GM21367 (cell line): ENCODE results near the gene NSL1.
A peak's percentile ranks its signal among the peaks of the same experiment; 100 is the strongest.
"Not testable (repeated sequence)": the region's sequence is repeated elsewhere in the genome, so short reads cannot be mapped to it uniquely, and the experiment has no call there.

Experiments
- ATAC-seq: cut with Tn5 transposase; IDR thresholded peaks from one replicate; pipeline ENCODE4 v1.9.1; 2021; ENCODE audit not compliant: unreplicated experiment

NSL1 gene

DNA sequence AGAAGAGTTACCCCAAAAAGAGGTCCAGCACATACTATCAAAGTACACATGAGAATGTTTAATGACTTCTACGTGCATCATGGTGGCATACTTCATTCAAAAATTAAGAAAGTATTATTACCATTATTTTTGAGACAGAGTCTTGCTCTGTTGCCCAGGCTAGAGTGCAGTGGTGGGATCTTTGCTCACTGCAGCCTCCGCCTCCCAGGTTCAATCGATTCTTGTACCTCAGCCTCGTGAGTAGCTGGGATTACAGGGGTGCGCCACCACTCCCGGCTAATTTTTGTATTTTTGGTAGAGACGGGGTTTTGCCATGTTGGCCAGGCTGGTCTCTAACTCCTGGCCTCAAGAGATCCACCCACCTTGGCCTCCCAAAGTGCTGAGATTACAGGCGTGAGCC is 79.6 kb downstream of the NSL1 start:
- not testable (repeated sequence) for ATAC-seq

DNA sequence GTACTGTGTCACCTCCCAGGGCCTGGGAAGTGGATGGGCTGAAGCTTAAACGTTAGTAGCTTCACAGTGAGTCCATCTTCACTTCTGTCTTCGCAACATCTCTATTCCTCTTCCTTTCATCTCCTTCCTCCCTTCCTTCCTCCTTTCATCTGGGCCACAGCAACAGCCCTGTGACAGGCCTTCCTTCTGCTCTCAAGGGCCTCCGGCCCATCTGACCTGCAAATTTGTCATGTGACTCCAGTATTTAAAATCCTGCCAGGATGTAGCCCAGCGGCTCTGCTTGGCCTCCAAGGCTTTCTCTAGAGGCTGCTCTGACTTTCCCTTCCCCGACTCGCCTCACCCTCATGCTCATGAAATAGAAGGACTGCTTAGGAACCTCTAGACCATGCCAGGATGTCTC is 81.0 kb downstream of the NSL1 start:
- ATAC-seq: no peak

DNA sequence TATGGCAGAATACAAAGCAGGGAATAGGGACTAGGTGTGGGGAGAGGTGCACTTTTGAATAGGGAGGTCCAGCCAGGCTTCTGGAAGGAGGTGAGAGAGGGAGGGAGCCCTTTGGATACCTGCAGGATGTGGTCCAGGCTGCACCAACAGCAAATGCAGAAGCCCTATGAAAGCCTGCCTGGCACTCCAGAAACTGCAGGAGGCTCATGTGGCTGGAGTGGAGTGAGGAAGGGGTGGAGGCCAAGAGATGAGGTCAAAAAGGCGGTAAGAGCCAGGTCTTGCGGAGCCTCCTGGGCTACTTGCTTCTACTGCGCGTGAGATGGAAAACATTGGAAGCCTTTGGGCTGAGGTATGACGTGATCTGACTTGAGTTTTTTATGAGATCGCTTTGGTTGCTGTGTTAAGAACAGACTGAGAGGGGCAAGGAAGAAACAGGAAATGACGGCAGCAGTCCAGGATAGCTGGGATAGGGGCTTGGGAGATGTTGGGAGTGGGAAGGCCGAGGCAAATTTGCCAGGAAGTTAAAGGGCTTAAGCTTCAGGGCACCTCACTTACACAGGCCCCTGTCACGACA is 87.5 kb downstream of the NSL1 start:
- no peak for ATAC-seq

DNA sequence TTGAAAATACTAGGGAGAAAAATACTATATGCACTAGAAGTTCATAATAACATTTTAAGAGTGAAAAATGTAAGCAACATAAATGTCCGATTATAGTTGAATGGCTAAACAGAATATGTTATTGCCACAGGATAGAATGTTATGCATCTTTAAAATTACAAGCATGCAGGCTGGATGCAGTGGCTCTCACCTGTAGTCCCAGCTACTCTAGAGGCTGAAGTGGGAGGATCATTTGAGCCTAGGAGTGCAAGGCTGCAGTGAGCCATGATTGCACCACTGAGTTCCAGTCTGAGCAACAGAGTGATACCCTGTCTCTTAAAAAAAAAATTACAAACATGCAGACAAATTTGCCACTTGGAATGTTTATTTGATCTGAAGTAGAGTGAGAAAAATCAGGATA is 88.9 kb downstream of the NSL1 start:
- ATAC-seq: no peak

DNA sequence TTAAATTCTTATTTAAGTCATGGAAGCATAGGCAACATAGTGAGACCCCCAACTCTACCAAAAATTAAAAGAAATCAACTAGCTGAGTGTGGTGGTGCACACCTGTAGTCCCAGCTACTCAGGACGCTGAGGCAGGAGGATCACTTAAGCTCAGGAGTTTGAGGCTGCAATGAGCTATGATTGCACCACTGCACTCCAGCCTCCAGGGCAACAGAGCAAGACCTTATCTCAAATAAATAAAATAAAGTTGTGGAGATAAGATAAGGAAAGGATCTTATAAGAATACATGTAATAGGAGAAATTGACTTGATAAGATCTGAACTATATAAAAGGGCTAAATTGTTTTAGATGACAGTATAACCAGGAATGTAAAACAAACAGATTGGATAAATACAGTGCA is 89.7 kb downstream of the NSL1 start:
- ATAC-seq: no peak

DNA sequence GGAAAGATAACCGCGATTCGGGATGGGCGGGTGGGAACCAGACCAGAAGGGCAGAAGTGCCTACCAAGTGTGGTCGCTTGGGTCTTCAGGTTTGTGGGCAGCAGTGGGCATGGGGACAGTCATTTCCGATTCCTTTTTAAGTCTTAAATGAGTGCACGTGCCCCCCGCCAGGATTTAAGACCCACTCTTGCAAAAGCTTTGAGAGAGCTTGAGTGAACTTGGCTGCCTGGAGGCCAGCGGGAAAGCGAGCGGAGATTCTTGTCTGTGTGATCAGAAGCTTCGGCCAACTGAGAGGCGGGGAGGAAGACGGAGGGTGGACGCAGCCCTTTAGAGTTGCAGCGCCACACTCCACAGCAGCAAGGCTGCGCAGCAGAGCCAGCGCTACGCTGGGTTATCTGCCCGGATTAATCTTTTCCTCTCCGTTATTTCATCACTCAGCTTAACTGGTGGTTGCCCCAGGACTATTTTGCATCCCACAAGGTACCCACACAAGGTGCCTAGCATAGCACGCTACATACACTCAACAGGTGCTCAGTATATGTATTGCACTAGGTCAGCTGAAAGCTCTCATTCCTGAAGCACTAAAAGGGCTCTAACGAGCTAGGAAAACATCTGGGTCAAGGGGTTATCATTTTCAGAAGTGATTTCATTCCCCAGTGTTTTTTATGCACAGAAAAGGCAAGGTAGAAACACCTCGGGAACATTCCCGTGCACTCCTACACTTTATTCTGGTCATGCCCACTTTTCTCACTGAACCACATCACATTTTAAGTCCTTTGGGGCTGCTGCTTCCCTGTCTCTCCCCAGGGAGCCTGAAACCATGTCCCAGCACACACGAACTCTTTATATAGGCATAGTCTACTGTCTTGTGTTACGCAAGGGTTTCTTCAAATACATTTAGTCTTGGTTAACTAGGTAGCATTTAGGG is 90.4 kb downstream of the NSL1 start:
- no peak for ATAC-seq

DNA sequence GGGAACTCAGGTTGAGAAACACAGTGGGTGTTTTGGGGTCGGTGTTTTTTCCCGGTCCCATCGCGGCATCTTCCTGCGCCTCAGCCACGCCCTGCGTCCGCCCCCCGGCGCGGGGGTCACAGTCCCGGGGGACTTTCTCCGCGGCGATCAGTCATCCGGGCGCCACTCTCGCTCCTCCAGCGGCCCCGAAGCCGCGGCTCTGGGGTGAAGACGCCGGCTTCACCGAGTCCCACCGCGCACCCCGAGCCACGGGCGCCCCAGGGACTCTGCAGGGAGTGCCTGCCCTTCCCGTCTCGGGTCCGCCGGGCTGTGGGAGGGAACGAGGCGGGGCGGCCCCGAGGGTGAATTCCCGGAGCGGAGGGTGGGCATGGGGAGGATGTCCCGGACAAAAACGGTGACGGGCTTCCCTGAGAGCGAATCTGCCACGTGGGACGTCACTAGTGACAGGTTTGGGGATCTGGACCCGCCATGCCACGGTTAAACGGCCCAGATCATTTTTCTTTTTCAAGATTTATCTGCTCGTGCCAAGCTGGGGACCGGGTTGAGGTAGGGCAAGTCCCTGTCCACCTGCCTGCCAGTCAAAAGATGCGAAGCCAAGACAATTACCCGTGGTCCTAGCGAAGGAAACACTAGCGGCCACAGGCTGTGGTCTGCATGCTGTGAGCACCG is 91.2 kb downstream of the NSL1 start:
- ATAC-seq: no peak

DNA sequence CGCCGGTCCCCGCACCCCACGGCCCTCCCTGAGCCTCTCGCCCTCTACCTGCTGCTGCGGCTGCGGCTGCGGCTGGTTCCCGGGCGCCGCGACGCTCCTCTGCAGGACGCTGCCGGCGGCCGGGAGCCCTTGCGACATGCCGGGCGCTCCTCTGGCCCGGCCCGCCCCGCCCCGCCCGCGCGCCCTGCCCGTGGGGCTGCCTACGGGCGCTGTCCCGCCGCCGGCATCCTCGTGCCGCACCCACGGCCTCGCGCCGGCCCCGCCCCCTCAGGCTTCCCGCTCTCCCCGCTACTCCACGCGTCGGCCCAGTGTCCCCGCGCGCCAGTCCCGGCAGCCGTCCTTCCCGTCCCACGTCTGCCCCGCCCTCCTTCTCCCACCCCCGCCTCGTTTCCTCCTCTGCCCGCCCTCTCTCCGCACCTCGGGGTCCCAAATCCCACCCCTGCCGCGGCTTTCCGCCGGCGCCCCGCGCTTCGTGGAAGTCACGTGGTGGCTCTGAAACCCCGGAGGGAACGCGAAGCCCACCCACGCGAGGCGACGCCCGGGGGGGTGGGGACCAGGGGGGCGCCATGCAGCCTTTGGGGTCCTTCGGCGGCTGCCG is 91.9 kb downstream of the NSL1 start, which contains the start of gene BATF3:
Gene BATF3, minus strand, starts transcription at position 216 of the 598 bp plus-strand sequence. Its CDS starts 78 bp downstream, at position 138.
- peak; percentile 10 for ATAC-seq

DNA sequence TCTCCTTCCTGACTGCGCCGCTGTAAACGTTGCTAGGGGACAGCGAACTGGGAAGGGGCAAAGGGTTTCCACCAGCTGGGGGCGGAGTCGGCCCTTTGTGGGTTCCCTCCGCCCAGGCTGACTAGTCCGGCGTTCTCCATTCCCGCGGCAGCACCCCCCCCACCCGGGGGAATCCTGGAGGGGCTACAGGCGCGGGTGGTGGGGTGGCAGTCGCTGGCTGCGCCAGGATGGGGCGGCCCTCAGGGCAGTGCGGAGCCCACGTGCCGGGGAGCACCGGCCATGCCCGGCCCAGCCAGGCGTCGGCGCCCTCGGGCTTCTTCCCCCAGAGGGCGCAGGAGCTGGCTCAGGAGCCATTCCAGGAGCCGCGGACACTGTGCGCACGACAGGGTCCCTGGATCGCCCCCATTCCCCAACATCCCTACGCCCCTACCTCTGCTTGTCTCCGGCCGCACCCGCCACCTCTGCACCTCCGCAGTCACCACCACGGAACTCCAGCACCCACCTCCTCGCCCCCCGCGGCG is 92.4 kb downstream of the NSL1 start:
- ATAC-seq: peak; percentile 71

DNA sequence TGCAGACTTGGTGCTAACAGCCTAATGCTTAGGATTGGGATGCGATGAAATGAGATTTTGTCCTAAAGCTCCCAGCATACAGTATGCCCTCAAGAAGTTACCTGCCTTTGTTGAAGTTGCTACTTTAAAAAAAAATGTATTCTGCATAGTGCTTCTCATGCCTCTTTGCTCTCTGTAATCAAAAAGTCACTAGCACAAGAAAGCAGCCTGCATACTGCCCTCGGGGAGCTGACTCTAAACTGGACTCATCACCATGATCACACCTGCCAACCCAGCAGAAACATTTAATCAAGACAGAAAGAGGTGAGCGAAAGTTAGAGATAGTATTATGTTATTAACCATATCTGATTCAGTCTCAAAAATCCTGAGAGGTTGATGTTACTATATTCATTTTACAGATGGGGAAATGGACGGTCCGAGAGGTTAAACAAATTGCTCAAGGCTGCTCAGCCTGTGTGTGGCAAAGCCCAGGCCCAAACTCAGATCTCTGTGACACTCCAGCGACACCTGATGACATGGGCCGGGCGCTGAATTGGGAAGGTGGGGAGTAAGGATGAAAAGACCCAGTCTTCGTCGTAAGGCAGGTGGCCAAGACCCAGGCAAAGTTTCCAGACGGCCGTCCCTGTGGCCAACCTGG is 93.0 kb downstream of the NSL1 start:
- ATAC-seq: peak; percentile 9

DNA sequence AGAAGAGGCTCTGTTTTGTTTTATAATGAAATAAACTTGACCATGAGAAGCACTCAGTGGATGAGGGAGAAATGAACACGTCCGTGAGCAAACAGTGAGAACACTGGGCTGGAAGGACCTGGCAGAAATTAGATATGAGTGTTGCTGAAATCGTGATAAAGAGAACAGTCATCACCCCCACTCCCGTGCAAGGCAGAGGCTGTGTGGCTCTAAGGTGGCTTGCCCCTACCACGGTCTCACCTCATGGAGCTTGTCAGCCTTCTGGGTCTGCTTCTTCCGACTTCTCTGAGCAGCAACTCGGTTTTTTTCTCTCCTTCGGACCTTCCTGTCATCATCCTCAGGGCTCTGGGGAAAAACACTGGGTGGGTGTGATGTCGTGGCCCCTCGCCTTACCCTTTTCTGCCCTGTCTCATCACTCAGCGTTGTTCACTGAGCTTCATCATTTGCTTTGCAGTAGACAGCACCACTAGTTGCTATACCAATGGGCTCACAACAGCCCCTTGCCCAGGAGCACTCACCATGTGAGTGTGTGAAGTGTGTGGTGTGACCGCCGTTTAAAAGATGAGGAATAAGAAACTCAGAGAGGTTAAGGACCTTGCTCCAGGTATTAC is 94.8 kb downstream of the NSL1 start:
- no peak for ATAC-seq

DNA sequence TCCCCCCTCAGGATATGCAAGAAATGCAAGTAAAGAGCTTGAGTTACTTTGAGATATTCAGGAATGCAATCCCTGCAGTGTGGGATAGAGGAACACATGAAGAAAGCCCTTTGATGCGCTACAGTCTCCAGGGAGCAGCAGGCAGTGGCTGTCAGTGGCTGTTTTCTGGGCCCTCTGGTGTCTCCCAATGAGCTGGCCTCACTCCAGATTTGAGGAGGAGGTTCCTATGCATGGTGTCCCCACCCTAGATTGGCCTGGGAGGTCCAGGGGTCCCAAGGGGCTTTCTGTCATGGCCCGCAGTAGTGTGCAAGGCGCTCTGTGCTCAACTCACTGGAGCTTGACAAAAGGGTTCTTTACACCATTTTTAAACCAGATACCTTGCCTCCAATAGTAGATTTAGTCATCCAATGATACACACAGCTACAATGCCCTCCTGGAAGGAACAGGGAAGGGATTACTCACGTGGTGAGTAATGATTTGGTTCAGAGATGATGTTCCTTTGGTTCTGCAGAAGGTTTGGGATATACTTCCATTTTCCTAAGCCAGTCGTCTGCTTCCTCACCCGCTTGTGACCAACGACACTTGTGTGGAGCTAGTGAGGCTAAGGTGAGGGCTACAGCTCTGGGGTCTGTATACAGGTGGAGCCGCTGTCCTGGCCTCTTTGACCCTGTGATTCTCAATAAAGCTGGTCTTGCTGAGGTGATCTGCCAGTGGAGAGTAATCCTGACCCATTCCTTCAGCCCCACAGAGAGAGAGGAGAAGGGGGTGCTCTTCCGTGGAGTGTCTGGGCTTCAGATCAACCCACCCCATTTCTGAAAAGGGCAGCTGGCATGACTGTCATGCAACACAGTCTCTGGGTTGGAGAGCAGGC is 98.6 kb downstream of the NSL1 start:
- ATAC-seq: no peak

DNA sequence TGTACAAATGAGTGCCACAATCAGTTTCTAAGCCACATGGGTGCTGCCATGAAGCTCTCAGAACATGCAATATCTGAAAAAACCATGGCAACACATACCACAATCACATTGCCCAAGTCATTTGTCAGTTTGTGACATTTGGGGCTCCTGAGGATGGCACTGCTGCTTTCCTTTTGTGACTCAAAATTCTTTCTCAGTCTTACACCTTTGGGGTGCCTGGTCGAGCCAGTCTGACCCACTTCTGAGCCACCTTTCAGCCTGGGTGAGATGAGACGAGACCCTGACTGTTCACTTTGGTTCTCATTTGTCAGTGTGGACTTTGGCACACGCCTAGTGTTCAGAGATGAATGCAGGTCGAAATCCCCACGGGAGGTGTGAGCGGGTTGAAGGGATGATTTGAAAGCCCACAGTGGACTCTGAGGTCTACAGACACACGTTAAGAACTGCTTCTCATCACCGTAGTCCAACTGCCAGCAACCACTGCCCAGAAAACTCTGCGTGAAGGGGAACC is 100.0 kb downstream of the NSL1 start:
- no peak for ATAC-seq

DNA sequence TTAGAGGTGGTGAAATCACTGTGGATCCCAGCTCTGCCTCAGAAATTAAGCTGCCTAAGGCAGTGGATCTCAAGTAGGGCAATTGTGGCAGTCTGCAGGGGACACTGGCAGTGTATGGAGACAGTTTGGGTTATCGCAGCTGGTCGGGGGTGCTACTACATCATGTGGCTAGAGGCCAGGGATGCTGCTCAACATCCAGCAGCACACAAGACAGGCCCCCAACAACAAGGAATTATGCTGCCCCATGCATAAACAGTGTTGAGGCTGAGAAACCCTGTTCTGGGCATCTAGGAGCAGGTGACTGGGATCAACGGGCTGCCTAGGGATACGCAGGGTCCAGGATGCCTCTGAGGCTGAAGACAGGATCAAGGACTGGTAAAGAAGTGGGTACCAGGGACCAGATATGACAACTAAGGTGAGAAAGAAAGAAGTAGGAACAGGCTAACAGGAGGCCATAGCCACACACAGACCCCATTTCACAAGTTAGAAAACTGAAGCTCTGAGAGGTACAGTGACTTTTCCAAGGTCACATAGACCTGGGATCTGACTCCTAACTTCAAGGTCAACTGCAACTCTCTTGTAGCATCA is 100.7 kb downstream of the NSL1 start:
- no peak for ATAC-seq

DNA sequence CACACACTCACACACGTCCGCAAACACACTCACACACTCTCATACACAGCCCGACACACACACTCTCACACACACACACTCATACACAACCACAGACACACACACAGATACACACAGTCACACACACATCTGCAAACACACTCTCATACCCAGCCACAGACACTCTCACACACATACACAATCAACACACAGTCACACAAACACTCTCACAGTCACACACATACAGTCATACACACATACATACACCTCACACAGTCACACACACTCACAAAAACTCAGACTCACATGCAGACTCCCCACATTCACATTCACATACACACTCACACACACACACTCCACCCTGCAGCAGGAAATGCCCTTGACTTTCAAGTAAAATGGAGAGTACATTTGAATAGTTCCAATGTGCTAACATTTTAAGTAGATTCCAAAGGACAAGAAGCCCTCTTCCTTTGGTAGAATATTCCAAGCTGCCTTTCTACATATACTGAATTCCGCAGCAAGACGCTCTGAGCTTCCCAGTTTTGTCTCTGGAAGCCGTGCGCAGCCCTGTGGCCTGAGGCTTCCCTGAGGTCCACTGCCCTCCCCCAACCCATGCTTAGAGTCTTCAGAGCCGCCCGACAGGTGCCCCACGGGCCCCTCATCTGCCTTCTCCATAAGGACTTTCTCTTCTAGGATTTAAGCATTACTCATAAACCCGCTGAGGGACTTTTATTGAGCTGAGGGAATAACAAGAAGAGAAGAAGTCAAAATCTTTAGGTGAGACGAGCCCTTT is 101.6 kb downstream of the NSL1 start:
- no peak for ATAC-seq

DNA sequence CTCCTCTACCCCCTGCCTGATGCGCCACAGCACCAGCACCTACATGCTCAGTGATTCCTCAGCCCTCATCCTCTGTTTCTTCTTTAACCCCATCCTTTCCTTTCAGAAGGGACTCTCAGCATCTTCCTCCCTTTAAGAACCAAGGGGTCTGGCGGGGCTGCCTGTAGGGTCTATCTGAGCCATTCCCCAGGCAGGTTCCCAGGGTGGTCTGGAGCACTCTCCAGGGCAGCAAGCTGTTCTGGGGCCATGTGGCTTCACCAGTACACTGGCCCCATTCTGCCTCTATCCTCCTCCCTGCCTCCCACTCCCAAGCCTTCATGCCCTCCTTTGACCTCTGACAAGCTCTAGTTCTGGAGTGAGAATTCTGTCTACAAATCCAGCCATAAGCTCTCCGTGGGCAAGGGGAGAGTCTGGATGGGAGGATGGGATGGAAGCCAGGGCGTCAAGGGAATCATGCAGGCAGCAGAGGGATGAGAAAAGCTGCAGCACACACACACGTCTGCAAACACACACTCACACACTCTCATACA is 102.3 kb downstream of the NSL1 start:
- ATAC-seq: no peak

DNA sequence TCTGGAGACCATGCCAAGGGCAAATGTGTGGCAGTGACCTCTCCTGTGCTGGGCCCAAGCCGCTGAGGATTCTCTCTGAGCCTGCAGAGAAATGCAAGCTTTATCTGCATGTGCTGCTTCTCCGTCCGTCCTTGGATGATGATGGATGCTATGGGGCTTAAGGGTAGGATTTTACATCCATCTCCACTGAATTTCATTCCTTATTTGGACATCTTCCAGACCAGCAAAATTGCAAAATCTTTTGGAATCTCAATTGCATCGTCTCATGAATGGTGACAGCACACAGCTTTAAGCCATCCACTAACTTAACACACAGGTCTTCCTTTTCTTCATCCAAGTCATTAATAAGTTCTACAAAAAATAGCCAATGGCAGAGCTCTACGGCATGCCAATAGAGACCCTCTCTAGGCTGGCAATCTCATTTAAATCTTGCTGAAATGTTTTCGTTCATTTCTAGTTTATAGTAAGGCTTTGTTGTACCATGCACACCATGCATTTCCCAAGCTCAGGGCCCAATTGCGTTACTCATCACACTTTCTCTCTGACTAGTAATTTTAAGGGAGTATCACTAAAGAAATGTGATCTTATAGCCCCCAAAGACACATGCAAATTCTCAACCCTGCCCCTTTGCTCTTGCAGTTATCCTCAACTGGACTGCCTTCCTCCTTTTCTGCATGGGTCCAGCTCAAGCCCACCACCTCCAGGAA is 103.1 kb downstream of the NSL1 start:
- ATAC-seq: no peak
